NCI-H82 treated with DMSO at 0.1 percent for 48 hours (cell line): ENCODE measurements around the gene FMNL1.

Source experiments
- DNase-seq: peaks from one replicate; lab custom pipeline; 2025; ENCODE audit not compliant: unreplicated experiment; lab: John Stamatoyannopoulos, UW

FMNL1 gene

GRCh38 chr17:45296833-45297124, 75.1 kb downstream of the FMNL1 start:
- DNase-seq = no peak
